Stimulated activated CD8-positive, alpha-beta memory T cell treated with anti-CD3 and anti-CD28 coated beads, Interleukin-12 subunit alpha, Interleukin-12 subunit beta, amount 100 ng/mL, for 24 hours (primary cell): ENCODE measurements around the gene HEXA.
A peak's percentile ranks its signal among the peaks of the same experiment; 100 is the strongest.

Experiments used
- DNase-seq: peaks from one replicate; pipeline ENCODE4 v3.0.0-alpha.2; 2020; ENCODE audit errors: extremely low read depth

The HEXA gene

DNA sequence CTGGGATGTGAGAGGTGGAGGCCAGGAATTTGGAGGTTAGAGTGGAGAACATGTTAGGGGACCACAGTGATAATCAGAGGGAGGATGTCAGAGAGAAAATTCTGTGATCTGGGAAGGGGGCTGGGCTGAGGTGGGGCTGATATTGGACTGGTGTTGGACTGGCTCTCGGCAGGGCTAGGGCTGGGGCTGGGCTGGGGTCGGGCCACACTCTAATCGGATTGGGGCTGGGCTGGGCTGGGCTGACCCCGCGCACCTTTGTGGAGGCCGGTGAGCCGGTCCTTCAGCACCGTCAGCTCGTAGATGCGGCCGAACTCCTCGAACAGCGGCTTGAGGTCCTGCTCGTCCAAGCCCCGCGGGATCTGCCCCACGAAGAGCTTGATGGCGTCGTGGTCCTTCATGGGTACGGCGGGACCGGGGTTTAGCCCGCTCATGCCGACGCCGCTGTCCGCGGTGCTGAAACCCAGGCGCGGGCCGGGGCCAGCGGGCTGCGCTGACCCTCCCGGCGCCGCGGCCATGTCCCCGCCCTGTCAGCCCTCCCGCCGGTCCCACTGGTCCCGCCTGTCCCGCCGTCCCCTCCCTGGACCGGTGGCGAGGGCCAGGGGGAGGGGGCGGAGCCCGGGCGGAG, 56.3 kb downstream of the HEXA start:
- no peak for DNase-seq

- no peak for DNase-seq
Observed at GRCh38 chr15:72318408-72318942, 57.3 kb downstream of the HEXA start.

DNA sequence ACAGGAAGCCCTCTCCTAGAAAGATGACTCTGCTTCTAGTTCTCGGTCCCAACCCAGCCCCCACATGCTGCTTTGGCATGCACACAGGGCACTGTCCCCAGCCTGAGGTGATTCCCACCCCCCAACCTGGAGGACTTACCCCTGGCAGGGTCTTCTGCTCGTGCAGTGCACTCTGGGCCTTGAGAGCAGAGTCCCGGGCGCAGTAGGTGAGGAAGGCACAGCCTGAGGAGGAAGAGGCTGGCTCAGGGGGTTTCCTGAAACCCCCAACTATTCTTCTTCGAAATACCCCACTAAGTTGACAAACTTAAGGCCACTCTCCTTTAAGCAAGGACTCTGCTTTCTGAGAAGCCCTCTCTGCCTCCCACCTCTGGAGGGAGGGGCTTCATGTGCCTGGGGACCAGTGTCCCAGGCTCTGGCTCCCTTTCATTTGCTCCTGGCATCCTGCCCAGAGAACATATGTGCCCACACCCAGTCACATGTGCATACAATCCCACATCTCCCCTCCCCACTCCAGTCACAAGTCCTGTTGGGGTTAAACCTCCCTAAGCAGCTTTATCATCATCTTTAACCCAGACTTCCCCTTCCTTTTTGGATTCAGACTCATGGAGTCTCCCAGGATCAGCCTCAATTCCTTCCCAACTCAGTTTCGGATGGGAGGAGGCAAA, 60.0 kb downstream of the HEXA start:
- no peak for DNase-seq

DNA sequence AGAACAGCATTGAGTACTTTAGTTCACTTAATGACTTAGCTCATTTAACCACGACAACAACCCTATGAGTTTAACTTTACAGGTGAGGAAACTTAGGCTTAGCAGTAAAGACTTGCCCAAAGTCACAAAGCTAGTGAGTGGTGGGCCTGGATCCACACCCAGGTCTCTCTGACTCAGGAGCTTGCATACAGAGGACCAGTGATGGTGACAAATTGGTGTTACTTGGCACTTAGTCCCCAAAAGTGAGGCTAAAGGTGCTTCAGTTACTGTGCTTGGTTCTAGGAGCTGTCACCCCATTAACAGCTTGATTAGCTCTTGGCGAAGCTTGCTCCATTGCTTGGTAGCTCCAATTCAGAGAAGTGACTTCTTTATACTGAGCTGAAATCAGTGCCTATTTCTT, 61.9 kb downstream of the HEXA start:
- DNase-seq: no peak

DNA sequence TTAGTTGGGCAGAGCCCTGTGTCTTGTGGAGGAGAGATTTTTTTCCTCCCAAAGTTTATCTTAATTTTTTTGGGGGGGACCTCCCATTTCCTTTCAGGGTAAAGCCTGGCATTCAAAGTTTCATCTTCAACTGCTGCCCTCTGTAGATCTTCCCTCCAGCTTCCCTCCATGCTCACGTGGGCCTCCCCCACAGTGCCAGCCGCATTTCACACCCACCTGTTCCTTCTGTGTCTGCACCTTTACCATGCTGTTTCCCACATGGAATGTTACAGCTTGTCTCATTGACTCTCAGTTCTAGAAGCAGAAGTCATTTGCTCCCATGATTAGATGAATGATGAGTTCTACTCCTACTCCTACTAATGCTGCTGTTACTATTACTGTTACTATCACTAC, 62.4 kb downstream of the HEXA start:
- DNase-seq: no peak

GRCh38 chr15:72312605-72313447, 63.0 kb downstream of the HEXA start:
- peak; percentile 19 for DNase-seq

- DNase-seq: no peak
Observed at GRCh38 chr15:72307026-72307425, 68.8 kb downstream of the HEXA start.

GRCh38 chr15:72306211-72306785, 69.5 kb downstream of the HEXA start:
- DNase-seq: no peak

DNA sequence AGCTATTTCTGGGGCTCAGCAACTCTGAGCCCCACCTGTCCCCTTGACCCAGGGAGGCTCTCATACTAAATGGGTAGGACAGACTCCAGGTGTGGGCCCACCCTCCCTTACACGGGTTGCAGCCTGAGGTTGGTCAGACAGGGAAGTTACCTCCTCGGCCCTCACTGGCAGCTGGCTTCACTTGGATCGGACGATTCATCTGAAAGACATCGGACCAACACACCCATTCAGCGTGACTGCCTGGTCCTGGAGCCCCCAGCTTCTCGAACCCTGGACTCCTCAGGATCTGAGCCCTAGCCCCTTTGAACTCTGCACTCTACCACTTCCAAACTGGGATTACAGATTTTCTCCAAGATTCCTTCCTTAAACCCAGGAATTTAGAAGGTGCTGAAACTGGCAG, 71.2 kb downstream of the HEXA start:
- no peak for DNase-seq

GRCh38 chr15:72302955-72303354, 72.9 kb downstream of the HEXA start:
- no peak for DNase-seq
